Measurements from ENCODE around the gene TLK2.

Gene TLK2

DNA sequence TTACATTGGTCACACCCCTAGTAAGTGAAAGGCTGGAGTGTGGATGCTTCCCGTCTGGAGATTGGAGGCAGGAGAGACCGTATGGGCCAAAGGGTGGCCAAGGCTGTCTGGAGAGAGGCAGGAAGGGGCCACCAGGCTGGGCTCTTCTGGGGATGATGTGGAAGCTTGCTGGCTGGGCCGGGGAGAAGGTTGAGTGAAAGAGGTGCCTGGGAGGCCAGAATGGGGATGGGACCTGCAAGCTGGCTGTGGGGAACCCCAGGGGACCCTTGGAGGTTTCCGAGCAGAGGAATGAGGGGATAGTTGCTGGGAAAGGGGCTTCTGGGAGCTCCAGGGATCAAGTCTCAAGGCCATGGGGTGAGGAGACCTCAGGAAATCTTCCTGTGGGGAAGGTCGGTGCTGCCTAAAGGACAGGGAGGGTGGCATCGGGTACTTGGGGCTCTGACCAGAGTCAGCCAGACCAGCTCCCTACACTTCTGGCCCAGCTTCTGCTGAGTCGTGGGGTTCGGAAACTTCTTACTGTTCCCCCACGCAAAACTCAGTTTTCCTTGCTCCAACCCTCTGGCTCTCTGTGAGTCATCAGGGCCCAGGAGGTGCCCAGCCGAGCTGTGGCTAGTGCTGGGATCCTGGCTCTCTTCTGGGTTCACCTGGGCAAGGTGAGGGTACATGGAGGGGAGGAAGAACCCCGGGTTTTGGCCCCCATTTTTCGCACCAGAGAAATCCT lies 151.9 kb downstream of the TLK2 start:
- DNase-seq = no peak

GRCh38 chr17:62631086-62631935 lies 152.7 kb downstream of the TLK2 start:
- DNase-seq = no peak

GRCh38 chr17:62631936-62632924 lies 153.6 kb downstream of the TLK2 start:
- no peak for DNase-seq

- DNase-seq = peak; percentile 48
These were observed 159.2 kb downstream of the TLK2 start for GRCh38 chr17:62637809-62638208.

- DNase-seq = no peak
These were observed 162.5 kb downstream of the TLK2 start for GRCh38 chr17:62641153-62641552.

DNA sequence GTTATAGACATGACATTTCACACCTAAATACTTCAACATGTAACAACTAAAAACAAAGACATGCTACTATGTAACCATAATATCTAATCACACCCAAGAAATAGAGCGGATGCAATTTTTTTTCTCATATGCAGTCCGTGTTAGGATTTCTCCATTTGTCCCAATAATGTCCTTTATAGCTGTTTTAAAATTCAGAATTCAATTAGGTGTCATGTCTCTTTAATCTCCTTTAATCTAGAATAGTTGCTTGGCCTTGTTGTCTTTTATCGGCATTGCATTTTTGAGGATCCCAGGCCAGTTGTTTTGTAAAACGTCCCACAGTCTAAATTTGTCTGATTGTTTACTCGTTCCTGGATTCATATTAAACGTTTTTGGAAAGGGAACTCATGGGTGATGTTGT lies 163.3 kb downstream of the TLK2 start:
- no peak for DNase-seq

DNA sequence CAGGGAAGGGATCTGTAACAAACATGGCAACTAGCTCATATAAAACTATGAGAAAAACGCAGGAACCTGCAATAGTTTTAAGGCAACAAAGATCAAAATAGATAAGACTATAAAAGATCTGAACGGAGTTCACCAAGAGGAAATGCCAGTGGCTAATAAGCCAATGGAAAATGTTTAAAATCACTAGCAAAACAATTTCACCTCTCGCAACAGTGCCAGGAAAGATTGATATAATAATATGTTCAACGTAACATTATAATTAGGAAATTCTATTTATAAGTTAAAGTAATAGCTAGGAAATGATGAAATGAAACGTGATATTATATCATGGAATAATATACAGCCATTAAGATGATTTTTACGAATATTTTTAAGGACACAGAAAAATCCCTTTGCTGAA lies 164.9 kb downstream of the TLK2 start:
- DNase-seq = no peak

DNA sequence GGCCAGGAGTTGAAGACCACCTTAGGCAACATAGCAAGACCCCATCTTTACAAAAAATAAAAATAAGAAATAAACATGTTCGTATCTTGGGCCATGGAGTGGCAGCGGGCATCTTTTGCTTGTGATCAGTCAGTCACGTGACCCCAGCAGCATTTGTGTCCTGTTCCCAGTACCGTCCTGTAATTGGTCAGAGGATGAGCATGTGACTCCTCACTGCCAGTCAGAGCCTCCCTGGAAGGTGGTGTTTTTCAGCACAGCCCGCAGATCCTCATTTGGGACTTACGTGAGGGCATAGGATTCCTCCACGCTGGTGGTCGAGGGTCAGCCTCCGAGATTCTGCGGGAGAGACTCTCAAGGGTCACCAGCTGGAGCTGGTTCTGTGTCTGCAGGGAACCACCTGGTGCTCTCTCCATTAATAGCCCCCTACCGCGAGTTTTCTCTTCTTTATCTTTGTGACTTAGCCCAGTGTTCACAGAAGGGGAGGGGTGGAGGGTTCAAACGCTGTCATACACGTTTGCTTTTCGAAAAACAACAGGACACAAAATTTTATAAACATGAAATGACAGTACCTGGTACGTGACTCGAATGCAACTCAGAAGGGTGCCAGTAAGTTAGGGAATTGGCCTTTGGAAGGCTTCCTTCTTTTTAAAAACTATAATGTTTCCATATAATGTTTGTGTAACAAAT lies 166.0 kb downstream of the TLK2 start:
- peak; percentile 83 for DNase-seq

- DNase-seq = peak; percentile 42
These were observed 169.8 kb downstream of the TLK2 start for GRCh38 chr17:62648251-62648955.

- DNase-seq = no peak
These were observed 170.3 kb downstream of the TLK2 start for GRCh38 chr17:62648956-62649294.

DNA sequence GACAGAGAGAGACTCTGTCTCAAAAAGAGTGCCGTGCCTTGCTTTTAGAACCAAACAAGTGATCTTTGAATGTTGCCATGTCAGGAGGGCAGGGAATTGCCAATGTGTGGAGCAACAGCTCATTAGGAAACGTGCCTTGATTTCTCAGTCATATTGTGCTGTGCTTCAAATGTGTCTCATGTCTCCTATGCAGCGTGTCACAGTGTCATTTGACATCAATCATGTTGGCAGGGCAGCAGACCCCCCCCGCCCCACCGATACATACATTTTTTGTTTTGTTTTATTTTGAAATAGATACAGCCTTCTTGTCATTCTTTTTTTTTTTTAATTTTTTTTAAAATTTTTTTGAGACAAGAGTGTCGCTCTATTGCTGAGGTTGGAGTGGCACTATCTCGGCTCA lies 170.9 kb downstream of the TLK2 start:
- no peak for DNase-seq

DNA sequence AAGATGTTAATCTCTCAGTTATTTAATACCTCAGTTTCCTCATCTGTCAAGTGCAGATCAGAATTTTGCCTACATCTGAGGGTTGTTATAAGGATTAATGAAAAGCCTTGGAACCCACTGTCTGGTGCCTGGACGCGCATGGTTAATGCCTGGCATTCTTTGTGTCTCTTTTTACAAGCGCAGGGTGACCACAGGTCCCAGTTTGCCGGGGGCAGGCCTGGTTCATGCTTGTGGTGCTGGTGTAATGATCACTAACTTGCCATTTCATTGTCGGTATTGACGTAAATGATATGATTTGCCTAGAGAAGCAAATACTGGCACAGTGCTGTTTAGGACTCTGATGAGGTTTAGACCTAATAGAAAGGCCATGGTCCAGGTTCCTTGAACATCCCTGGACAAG lies 172.0 kb downstream of the TLK2 start:
- no peak for DNase-seq

DNA sequence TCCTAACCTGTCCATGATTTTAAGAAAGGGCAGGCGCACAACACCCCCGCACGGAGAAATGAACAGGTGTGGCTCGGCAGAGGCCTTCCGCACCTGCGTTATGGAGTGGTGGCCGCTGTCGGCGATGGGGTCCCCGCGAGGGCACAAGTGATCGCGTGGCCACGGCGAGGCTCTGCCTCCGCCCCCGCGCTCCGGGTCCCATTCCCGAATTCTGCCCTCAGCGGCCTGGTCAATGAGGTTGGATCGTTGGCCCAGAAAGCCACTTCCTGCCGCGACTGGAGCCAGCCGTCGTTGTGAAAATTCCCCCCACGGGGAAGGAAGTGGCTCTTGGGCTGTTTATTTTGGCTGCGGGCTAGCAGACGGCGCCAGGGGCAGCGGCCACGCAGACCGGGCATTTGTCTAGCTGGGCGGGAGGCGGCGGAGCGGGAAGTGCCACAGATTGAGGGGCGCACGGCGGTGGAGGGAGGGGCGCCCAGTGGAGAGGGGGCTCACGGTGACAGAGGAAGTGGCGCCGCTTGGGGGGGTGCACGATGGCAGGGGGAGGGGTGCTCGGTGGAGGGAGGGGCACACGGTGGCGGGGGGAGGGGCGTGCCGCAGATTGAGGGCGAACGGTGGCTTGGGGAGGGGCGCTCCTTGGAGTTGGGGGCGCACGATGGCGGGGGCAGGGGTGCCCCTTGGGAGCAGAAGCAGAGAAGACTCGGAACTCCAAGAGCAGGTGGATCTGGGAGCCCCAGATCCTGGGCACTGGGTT lies 173.8 kb downstream of the TLK2 start:
- DNase-seq = no peak

GRCh38 chr17:62653002-62653825 lies 174.6 kb downstream of the TLK2 start:
- peak; percentile 98 for DNase-seq

DNA sequence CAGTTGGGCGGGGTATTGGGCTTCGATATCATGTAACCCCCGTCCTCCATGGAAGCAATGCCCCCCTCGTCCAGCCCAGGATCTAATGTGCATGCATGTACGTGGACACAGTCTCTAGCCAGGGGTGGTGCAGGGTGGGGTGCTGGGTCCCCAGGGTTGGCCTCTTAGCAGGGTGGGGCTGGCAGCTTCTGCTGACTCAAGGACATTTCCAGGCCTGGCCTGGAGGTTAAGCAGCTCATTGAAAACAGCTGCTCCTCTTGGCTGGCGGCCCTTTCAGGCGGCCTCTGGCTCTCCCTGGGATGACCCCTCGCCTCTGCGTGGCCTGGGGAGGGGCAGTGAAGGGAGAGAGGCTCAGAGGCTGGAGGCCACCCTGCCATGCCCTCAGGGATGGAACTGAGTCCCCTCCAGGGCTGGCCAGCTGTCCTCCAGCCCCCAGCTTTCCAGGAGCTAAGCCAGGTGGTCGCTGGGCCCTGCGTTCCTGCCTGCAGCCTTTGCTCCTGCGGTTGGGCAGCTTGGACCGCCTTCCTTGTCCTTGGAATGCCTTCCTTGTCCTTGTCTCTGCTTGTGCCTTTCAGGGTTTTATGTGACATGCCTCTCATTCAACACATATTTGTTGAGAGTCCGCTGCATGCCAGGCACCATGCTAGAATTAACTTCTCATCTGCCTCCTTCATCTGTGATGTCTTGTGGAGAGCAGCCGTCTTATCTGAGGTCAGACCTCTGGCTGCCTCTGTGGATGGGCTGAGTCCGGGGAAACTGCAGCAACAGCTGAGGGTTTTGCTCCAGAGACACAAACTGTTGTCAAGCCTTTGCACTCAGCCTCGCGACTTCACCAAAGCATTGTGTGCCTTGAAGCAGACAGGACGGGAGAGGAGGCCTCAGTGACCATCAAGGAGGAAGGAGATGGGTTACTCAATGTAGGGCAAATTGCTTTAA lies 175.5 kb downstream of the TLK2 start:
- peak; percentile 55 for DNase-seq

DNA sequence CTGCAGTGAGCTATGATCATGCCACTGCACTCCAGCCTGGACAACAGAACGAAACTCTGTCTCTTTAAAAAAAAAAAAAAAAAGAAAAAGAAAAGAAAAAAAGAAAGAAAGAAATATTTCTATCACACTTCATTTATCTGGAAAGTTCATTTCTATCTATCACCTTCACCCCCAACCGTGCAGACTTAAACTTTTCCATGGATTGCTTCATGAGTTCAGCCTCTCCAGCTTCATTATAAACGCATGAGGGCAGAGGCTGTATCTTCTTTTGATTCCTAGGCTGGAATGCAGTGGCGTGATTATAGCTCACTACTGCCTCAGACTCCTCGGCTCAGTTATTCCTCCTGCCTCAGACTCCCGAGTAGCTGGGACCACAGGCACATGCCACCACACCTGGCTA lies 177.0 kb downstream of the TLK2 start:
- no peak for DNase-seq

GRCh38 chr17:62656446-62656845 lies 177.8 kb downstream of the TLK2 start:
- DNase-seq = peak; percentile 53

GRCh38 chr17:62657145-62657665 lies 178.6 kb downstream of the TLK2 start:
- DNase-seq = no peak

DNA sequence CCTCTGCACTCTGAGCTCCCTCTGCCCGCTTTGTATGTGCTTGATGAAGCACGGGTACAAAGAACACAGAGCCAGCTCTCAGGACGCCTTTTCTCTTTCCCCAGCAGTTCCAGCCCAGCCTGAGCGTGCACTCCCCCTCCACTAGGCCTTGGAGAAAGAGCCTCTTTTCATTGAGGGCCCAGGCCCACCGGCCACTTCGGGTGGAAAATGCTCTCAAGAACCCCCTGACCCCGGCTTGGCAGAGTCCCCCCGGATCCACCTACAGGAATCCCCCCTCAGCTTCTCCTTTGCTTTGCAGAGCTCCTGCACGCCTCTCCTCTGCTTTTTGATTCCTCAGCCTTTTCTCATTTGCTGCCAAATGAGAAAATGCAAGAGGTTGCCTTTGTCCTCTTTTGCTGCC lies 179.1 kb downstream of the TLK2 start:
- DNase-seq = no peak
